OCI-LY1 (cell line): ENCODE data around the gene PODXL2.

Experiments
- H2AFZ ChIP-seq: fragments of 200-600 bp; sonication (generic), shearing (Covaris generic); 2 replicates; pipeline ENCODE4 v1.6.0; 2014; ENCODE audit warnings: antibody characterized with exemption, mild to moderate bottlenecking, low read length
- H3F3A ChIP-seq: fragments of 200-600 bp; sonication (generic), shearing (Covaris generic); 2 replicates; pipeline ENCODE4 v1.6.0; 2014; ENCODE audit warnings: mild to moderate bottlenecking, antibody characterized with exemption, low read length, moderate library complexity; ENCODE audit not compliant: insufficient read depth
- H3K27ac ChIP-seq: fragments of 200-600 bp; sonication (generic); 2 replicates; pipeline ENCODE4 v1.5.1; 2014; ENCODE audit warnings: low read length, mixed run types, mild to moderate bottlenecking, low read depth; ENCODE audit not compliant: poor library complexity, severe bottlenecking
- H3K27me3 ChIP-seq: fragments of 200-600 bp; sonication (generic); 2 replicates; pipeline ENCODE4 v1.6.0; 2014; ENCODE audit warnings: antibody characterized with exemption, mild to moderate bottlenecking, low read length, moderate library complexity; ENCODE audit not compliant: insufficient read depth
- H3K36me3 ChIP-seq: fragments of 200-600 bp; sonication (generic); 2 replicates; pipeline ENCODE4 v1.6.1; 2014; ENCODE audit warnings: mild to moderate bottlenecking, antibody characterized with exemption, low read length, moderate library complexity, mixed read lengths; ENCODE audit not compliant: insufficient read depth
- H3K4me1 ChIP-seq: fragments of 200-600 bp; sonication (generic); 2 replicates; pipeline ENCODE4 v1.5.1; 2014; ENCODE audit warnings: mild to moderate bottlenecking, low read length, moderate library complexity; ENCODE audit not compliant: insufficient read depth, severe bottlenecking
- H3K4me2 ChIP-seq: fragments of 200-600 bp; sonication (generic), shearing (Covaris generic); 2 replicates; pipeline ENCODE4 v1.6.1; 2014; ENCODE audit warnings: low read length
- H3K4me3 ChIP-seq: fragments of 200-600 bp; sonication (generic); 2 replicates; pipeline ENCODE4 v1.5.1; 2014; ENCODE audit warnings: low read length, low read depth, mild to moderate bottlenecking, mixed read lengths; ENCODE audit not compliant: poor library complexity, severe bottlenecking
- H3K79me2 ChIP-seq: fragments of 200-600 bp; shearing (Covaris generic); 2 replicates; pipeline ENCODE4 v1.6.1; 2016; ENCODE audit warnings: mixed run types, low read length, mixed read lengths; ENCODE audit not compliant: insufficient read depth
- H3K9ac ChIP-seq: fragments of 200-600 bp; sonication (generic), shearing (Covaris generic); 2 replicates; pipeline ENCODE4 v1.6.1; 2014; ENCODE audit warnings: mild to moderate bottlenecking, low read length, mixed read lengths
- H3K9me2 ChIP-seq: fragments of 200-600 bp; sonication (generic), shearing (Covaris generic); 2 replicates; pipeline ENCODE4 v1.6.1; 2014; ENCODE audit warnings: low read depth, mild to moderate bottlenecking, low read length, mixed read lengths
- H3K9me3 ChIP-seq: fragments of 200-600 bp; shearing (Covaris generic); 2 replicates; pipeline ENCODE4 v1.6.1; 2014; ENCODE audit warnings: low read length, mixed read lengths
- H4K20me1 ChIP-seq: fragments of 200-600 bp; sonication (generic), shearing (Covaris generic); 2 replicates; pipeline ENCODE4 v1.6.0; 2016; ENCODE audit warnings: mild to moderate bottlenecking, low read length; ENCODE audit not compliant: insufficient read depth
- CTCF ChIP-seq: fragments of 200-600 bp; sonication (generic), shearing (Covaris generic); IDR thresholded peaks from 2 replicates; pipeline ENCODE4 v1.5.1; 2017; ENCODE audit warnings: mild to moderate bottlenecking, antibody characterized with exemption, low read length, moderate library complexity, mixed read lengths
- EZH2 ChIP-seq: fragments of 200-600 bp; sonication (generic), shearing (Covaris generic); IDR thresholded peaks from 2 replicates; pipeline ENCODE4 v1.8.0; 2017; ENCODE audit warnings: borderline replicate concordance, mixed run types, mild to moderate bottlenecking, antibody characterized with exemption, low read length, moderate library complexity, mixed read lengths

The PODXL2 gene

GRCh38 chr3:127628788-127629466 is at the start of gene PODXL2:
Gene PODXL2 (plus strand): TSS chr3:127629185. CDS start chr3:127629220, 35 bp downstream.
- H3K9ac ChIP-seq = peak within 1 kb of the TSS; percentile 68
- H4K20me1 ChIP-seq = no peaks in the 10 kb centered on the region
- H3K9me2 ChIP-seq = no peaks in the 10 kb centered on the region
- TF ChIP-seq EZH2 (no peak), CTCF (no peak)
- H3K27me3 ChIP-seq = no peaks in the 10 kb centered on the region; the same call in 1 of the 2 replicates
- no peaks in the 10 kb centered on the region for H3K36me3 ChIP-seq
- H3K4me2 ChIP-seq = peak within 1 kb of the TSS; percentile 62
- H3K4me1 ChIP-seq = peaks cover 24% of the 10 kb centered on the region
- H3K9me3 ChIP-seq = no peaks in the 10 kb centered on the region
- peak within 1 kb of the TSS; percentile 58 for H3K4me3 ChIP-seq
- H3K27ac ChIP-seq = peak within 1 kb of the TSS; percentile 33
- H3F3A ChIP-seq = no peaks in the 10 kb centered on the region
- H3K79me2 ChIP-seq = peaks cover 5% of the 10 kb centered on the region; the same call in 1 of the 2 replicates
- no peak within 1 kb of the TSS for H2AFZ ChIP-seq

GRCh38 chr3:127580327-127581060 is 48.5 kb upstream of the PODXL2 start:
- H3K4me2 ChIP-seq = no peak overlapping the region
- no peaks in the 10 kb centered on the region for H3K27me3 ChIP-seq
- no peaks in the 10 kb centered on the region for H4K20me1 ChIP-seq
- H3K36me3 ChIP-seq = peaks cover 30% of the 10 kb centered on the region; the same call in 1 of the 2 replicates
- H3K9ac ChIP-seq = no peak overlapping the region
- H3K4me1 ChIP-seq = peaks cover 2% of the 10 kb centered on the region
- no peaks in the 10 kb centered on the region for H3K9me3 ChIP-seq
- TF ChIP-seq EZH2 (no peak), CTCF (no peak)
- H3K9me2 ChIP-seq = no peaks in the 10 kb centered on the region
- H3K4me3 ChIP-seq = no peak overlapping the region
- H3K79me2 ChIP-seq = no peaks in the 10 kb centered on the region
- no peak overlapping the region for H2AFZ ChIP-seq
- no peaks in the 10 kb centered on the region for H3F3A ChIP-seq
- no peak overlapping the region for H3K27ac ChIP-seq

DNA sequence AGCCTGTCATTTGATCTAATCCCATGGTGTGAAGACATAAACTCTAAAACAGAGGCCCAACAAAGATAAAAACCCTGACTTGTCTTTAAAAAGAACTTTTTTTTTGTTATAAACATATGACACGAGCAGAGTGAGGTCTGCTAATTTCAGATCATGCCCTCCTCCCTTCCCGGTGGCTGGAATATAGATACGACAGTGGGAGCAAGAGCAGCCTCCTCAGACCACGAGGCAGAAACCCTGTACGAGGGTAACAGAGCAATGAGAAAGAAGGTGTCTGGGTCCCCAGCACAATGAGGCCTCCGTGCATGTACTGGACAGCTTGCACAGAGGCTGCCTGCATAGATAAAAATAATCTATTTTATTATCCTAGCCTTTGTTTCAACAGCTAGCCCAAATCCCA is 44.3 kb upstream of the PODXL2 start:
- no peaks in the 10 kb centered on the region for H3K9me3 ChIP-seq
- peaks cover 15% of the 10 kb centered on the region; the same call in 1 of the 2 replicates for H3K36me3 ChIP-seq
- no peaks in the 10 kb centered on the region for H4K20me1 ChIP-seq
- H3K9me2 ChIP-seq = no peaks in the 10 kb centered on the region
- no peak overlapping the region for H3K9ac ChIP-seq
- no peak overlapping the region for H3K4me2 ChIP-seq
- no peak overlapping the region for H3K4me3 ChIP-seq
- TF ChIP-seq EZH2 (no peak), CTCF (no peak)
- H2AFZ ChIP-seq = no peak overlapping the region
- no peak overlapping the region for H3K27ac ChIP-seq
- H3K27me3 ChIP-seq = no peaks in the 10 kb centered on the region
- H3K4me1 ChIP-seq = peaks cover 13% of the 10 kb centered on the region
- H3F3A ChIP-seq = no peaks in the 10 kb centered on the region
- H3K79me2 ChIP-seq = 0 out of 2 replicates have a peak, but pooled peaks cover 3% of the 10 kb centered on the region
